Motor neuron (in vitro differentiated cells): ENCODE results near the gene TTLL11. TPM values are rescaled to one million over a fixed set of nuclear protein-coding genes. Genes with fewer than 3 reads are reported as not detected.
A peak's percentile ranks its signal among the peaks of the same experiment; 100 is the strongest.

Experiments
- ATAC-seq, 8 experiments: fragments of 200-7000 bp; cut with Tn5 transposase; replicated peaks in 6 of 8; 2 replicates each; pipeline ENCODE4 v1.8.0; 2021; ENCODE audit warnings: mild to moderate bottlenecking in 8 of 8, moderate library complexity in 8 of 8
- H3K27ac ChIP-seq, 2 donors: fragments of 250-450 bp; sonication (Bioruptor Pico); 2 replicates each; pipeline ENCODE4 v1.9.0; 2021; ENCODE audit warnings: antibody characterized with exemption in 2 of 2, mild to moderate bottlenecking in 2 of 2, moderate library complexity in 1 of 2
- H3K4me1 ChIP-seq, 2 donors: fragments of 250-450 bp; sonication (Bioruptor Pico); replicated peaks in 1 of 2; 2 replicates each; pipeline ENCODE4 v1.6.1; 2021; ENCODE audit warnings: antibody characterized with exemption in 2 of 2, mild to moderate bottlenecking in 2 of 2, moderate library complexity in 1 of 2
- H3K4me3 ChIP-seq, 5 donors: fragments of 250-450 bp; sonication (Bioruptor Pico); 2 replicates each; pipeline ENCODE4 v1.9.0; 2021; ENCODE audit warnings: antibody characterized with exemption in 5 of 5, mild to moderate bottlenecking in 5 of 5, moderate library complexity in 4 of 5
- WGBS, 10 experiments: fragments of 450-650 bp; shearing (Covaris generic); methylation state at CpG; one replicate each; pipeline ENCODE4 v1.0.0; 2022; 5-methylcytosine and 5-hydroxymethylcytosine counted together
- in situ Hi-C, 9 experiments: fragments of 400-800 bp; cut with MboI; loops; one replicate each; pipeline ENCODE4 v1.15.0; 2021; ENCODE audit warnings: low sequenced_read_pairs in 9 of 9, low pct_unique_long_range_greater_than_20kb in 2 of 9; ENCODE audit not compliant: unreplicated experiment in 9 of 9
- total RNA-seq, 8 experiments: library from RNA; unstranded; fragments of 300-600 nt; gene quantifications; 2 replicates each; pipeline versions ENCODE4 v1.2.3 to v1.2.4, GENCODE V29; 2022

The TTLL11 gene
- total RNA-seq, 8 experiments from 2014 or later = 5.7 to 16.9 (median 11.2) TPM

GRCh38 chr9:121955649-121956048 is 137.5 kb downstream of the TTLL11 start:
- Histone ChIP-seq H3K27ac (no peak overlapping the region), H3K4me1 (no peaks in the 10 kb centered on the region), H3K4me3 (no peak overlapping the region)
- peak in 3 of 8 experiments; percentile 27 to 68 (median 47) for ATAC-seq
- in situ Hi-C loops = no loop called here
- 42 to 100% (median 75%) methylated on average over 1 of the region's 1 CpG; no CpG with 5 or more reads in 2 of the 10 experiments for WGBS, 10 experiments

- WGBS, 10 experiments = 26 to 100% (median 79%) methylated on average over 1 to 6 of the region's 7 CpGs
- peak in 3 of 8 experiments; percentile 41 to 58 (median 51) for ATAC-seq
- in situ Hi-C loops = no loop called here
- no peaks in the 10 kb centered on the region for H3K4me1 ChIP-seq
- H3K4me3 ChIP-seq = no peak overlapping the region
- no peak overlapping the region for H3K27ac ChIP-seq
These were observed 138.5 kb downstream of the TTLL11 start for GRCh38 chr9:121954477-121955140.

- Histone ChIP-seq H3K27ac (no peak overlapping the region), H3K4me3 (no peak overlapping the region), H3K4me1 (no peaks in the 10 kb centered on the region)
- in situ Hi-C loops = no loop called here
- ATAC-seq = no peak
- 74 to 100% (median 100%) methylated on average over 1 to 3 of the region's 3 CpGs; no CpG with 5 or more reads in 5 of the 10 experiments for WGBS, 10 experiments
These were observed 140.5 kb downstream of the TTLL11 start for GRCh38 chr9:121952611-121953010.

- no peak overlapping the region for H3K4me3 ChIP-seq
- 57 to 100% (median 88%) methylated on average over 1 to 8 of the region's 8 CpGs; no CpG with 5 or more reads in 1 of the 10 experiments for WGBS, 10 experiments
- ATAC-seq = no peak
- in situ Hi-C loops = no loop called here
- H3K4me1 ChIP-seq = no peaks in the 10 kb centered on the region
- no peak overlapping the region for H3K27ac ChIP-seq
These were observed 142.2 kb downstream of the TTLL11 start for GRCh38 chr9:121950866-121951265.

- ATAC-seq = no peak
- Histone ChIP-seq H3K27ac (no peak overlapping the region), H3K4me1 (no peaks in the 10 kb centered on the region), H3K4me3 (no peak overlapping the region)
- 73 to 100% (median 90%) methylated on average over 2 to 8 of the region's 9 CpGs; no CpG with 5 or more reads in 5 of the 10 experiments for WGBS, 10 experiments
- in situ Hi-C loops = no loop called here
These were observed 142.7 kb downstream of the TTLL11 start for GRCh38 chr9:121950441-121950840.

GRCh38 chr9:121949766-121950165 is 143.3 kb downstream of the TTLL11 start:
- no peak overlapping the region for H3K27ac ChIP-seq
- no peak overlapping the region for H3K4me3 ChIP-seq
- no peak for ATAC-seq
- in situ Hi-C loops = no loop called here
- 50 to 100% (median 98%) methylated on average over 1 to 4 of the region's 4 CpGs; no CpG with 5 or more reads in 2 of the 10 experiments for WGBS, 10 experiments
- H3K4me1 ChIP-seq = no peaks in the 10 kb centered on the region

GRCh38 chr9:121949364-121949763 is 143.7 kb downstream of the TTLL11 start:
- Histone ChIP-seq H3K4me3 (no peak overlapping the region), H3K4me1 (no peaks in the 10 kb centered on the region), H3K27ac (no peak overlapping the region)
- WGBS, 10 experiments = 40 to 94% (median 70%) methylated on average over 1 to 4 of the region's 4 CpGs; no CpG with 5 or more reads in 2 of the 10 experiments
- in situ Hi-C loops = no loop called here
- peak in 2 of 8 experiments; percentile 41 to 96 for ATAC-seq

GRCh38 chr9:121947775-121948174 is 145.3 kb downstream of the TTLL11 start:
- WGBS, 10 experiments = 12 to 97% (median 43%) methylated on average over 1 to 4 of the region's 4 CpGs; no CpG with 5 or more reads in 3 of the 10 experiments
- peak in 1 of 8 experiments; percentile 49 for ATAC-seq
- in situ Hi-C loops = no loop called here

GRCh38 chr9:121946465-121946864 is 146.6 kb downstream of the TTLL11 start:
- H3K4me3 ChIP-seq = no peak overlapping the region
- ATAC-seq = no peak
- H3K4me1 ChIP-seq = peaks cover 0 to 7% of the 10 kb centered on the region in 2 donors
- 64 to 100% (median 87%) methylated on average over 1 to 4 of the region's 5 CpGs; no CpG with 5 or more reads in 3 of the 10 experiments for WGBS, 10 experiments
- no peak overlapping the region for H3K27ac ChIP-seq
- in situ Hi-C loops = no loop called here

More at GRCh38 chr9:121947775-121948174, 145.3 kb downstream of the TTLL11 start:
- Histone ChIP-seq H3K4me1 (peaks cover 0 to 4% of the 10 kb centered on the region in 2 donors), H3K4me3 (no peak overlapping the region), H3K27ac (no peak overlapping the region)

GRCh38 chr9:121945849-121946248 is 147.3 kb downstream of the TTLL11 start:
- H3K27ac ChIP-seq = no peak overlapping the region
- no peak for ATAC-seq
- peaks cover 0 to 7% of the 10 kb centered on the region in 2 donors for H3K4me1 ChIP-seq
- H3K4me3 ChIP-seq = no peak overlapping the region
- in situ Hi-C loops = no loop called here
- WGBS, 10 experiments = 40 to 100% (median 87%) methylated on average over 1 to 4 of the region's 4 CpGs; no CpG with 5 or more reads in 3 of the 10 experiments

GRCh38 chr9:121945281-121945680 is 147.8 kb downstream of the TTLL11 start:
- no peak overlapping the region for H3K27ac ChIP-seq
- H3K4me1 ChIP-seq = peaks cover 0 to 7% of the 10 kb centered on the region in 2 donors
- 66 to 96% (median 90%) methylated on average over 2 to 4 of the region's 4 CpGs; no CpG with 5 or more reads in 1 of the 10 experiments for WGBS, 10 experiments
- in situ Hi-C loops = no loop called here
- no peak overlapping the region for H3K4me3 ChIP-seq
- no peak for ATAC-seq

- in situ Hi-C loops = no loop called here
- peaks cover 0 to 7% of the 10 kb centered on the region in 2 donors for H3K4me1 ChIP-seq
- no peak for ATAC-seq
- 43 to 94% (median 84%) methylated on average over 1 to 5 of the region's 5 CpGs for WGBS, 10 experiments
- H3K27ac ChIP-seq = no peak overlapping the region
- no peak overlapping the region for H3K4me3 ChIP-seq
These were observed 148.4 kb downstream of the TTLL11 start for GRCh38 chr9:121944711-121945191.

GRCh38 chr9:121943463-121943862 is 149.6 kb downstream of the TTLL11 start:
- 43 to 100% (median 79%) methylated on average over 1 to 2 of the region's 2 CpGs; no CpG with 5 or more reads in 1 of the 10 experiments for WGBS, 10 experiments
- Histone ChIP-seq H3K27ac (no peak overlapping the region), H3K4me1 (peaks cover 0 to 7% of the 10 kb centered on the region in 2 donors), H3K4me3 (no peak overlapping the region)
- ATAC-seq = no peak
- in situ Hi-C loops = no loop called here
